ENCODE data around the gene STIM2. TPM values are rescaled to one million over a fixed set of nuclear protein-coding genes. Genes with fewer than 3 reads are reported as not detected.

The STIM2 gene
- total RNA-seq, 1 experiment from 2014 or later: 23.9 TPM

- H3K9me3 ChIP-seq (ENCODE audit: control insufficient read depth, insufficient read depth, low read depth, low read length): no peaks in the 10 kb centered on the region
- intact Hi-C loops (cut with micrococcal nuclease; ENCODE audit: unreplicated experiment): no loop called here
Measured at GRCh38 chr4:26991057-26991456, 130.4 kb downstream of the STIM2 start.

GRCh38 chr4:26992657-26993361, 132.2 kb downstream of the STIM2 start:
- CTCF ChIA-PET: no interaction called here
- in situ Hi-C loops (cut with HindIII; ENCODE audit: low pct_unique_long_range_greater_than_20kb, low sequenced_read_pairs): no loop called here

More at GRCh38 chr4:26991057-26991456, 130.4 kb downstream of the STIM2 start:
- Histone ChIP-seq H3K4me1 (ENCODE audit: control insufficient read depth, insufficient read depth, low read length) (no peaks in the 10 kb centered on the region; the same call in 1 of the 2 replicates), H3K27ac (ENCODE audit: low read length) (no peak overlapping the region), H3K27me3 (ENCODE audit: control insufficient read depth, insufficient read depth, low read length) (no peaks in the 10 kb centered on the region), H3K36me3 (ENCODE audit: control insufficient read depth, insufficient read depth, low read length) (no peaks in the 10 kb centered on the region), H3K4me3 (ENCODE audit: low read depth in 2 of 2, low read length in 2 of 2) (no peak overlapping the region)
- in situ Hi-C loops (cut with HindIII; ENCODE audit: low pct_unique_long_range_greater_than_20kb, low sequenced_read_pairs): no loop called here
- ChIA-PET CTCF (no interaction called here), POLR2A (no interaction called here)
- no TSS peak for BruUV-seq (replicated peaks)
- DNase-seq (ENCODE audit: low read depth, low spot score): no peak
- TF ChIP-seq POLR2AphosphoS5 (IDR thresholded peaks at IDR 0.05; ENCODE audit: low read depth, low read length): no peak
- TF ChIP-seq SIN3A (IDR thresholded peaks at IDR 0.05; ENCODE audit: borderline replicate concordance, insufficient read depth, low read depth, low read length): no peak
- no peak for TF ChIP-seq REST (IDR thresholded peaks at IDR 0.05; ENCODE audit: insufficient read depth in 1 of 2, low read depth in 2 of 2, low read length in 1 of 2)
- TF ChIP-seq TCF7L2 (IDR thresholded peaks at IDR 0.05; ENCODE audit: low read depth, low read length): no peak
- no peak for TF ChIP-seq CTCF (IDR thresholded peaks at IDR 0.05)
- ATAC-seq: no peak

More at GRCh38 chr4:26992657-26993361, 132.2 kb downstream of the STIM2 start:
- ATAC-seq: no peak
- Histone ChIP-seq H3K27me3 (ENCODE audit: control insufficient read depth, insufficient read depth, low read length) (no peaks in the 10 kb centered on the region), H3K9me3 (ENCODE audit: control insufficient read depth, insufficient read depth, low read depth, low read length) (no peaks in the 10 kb centered on the region), H3K4me3 (ENCODE audit: low read depth in 2 of 2, low read length in 2 of 2) (no peak overlapping the region), H3K27ac (ENCODE audit: low read length) (no peak overlapping the region), H3K4me1 (ENCODE audit: control insufficient read depth, insufficient read depth, low read length) (no peaks in the 10 kb centered on the region; the same call in 1 of the 2 replicates), H3K36me3 (ENCODE audit: control insufficient read depth, insufficient read depth, low read length) (no peaks in the 10 kb centered on the region; the same call in 1 of the 2 replicates)
- TF ChIP-seq POLR2AphosphoS5 (IDR thresholded peaks at IDR 0.05; ENCODE audit: low read depth, low read length) (no peak), SIN3A (IDR thresholded peaks at IDR 0.05; ENCODE audit: borderline replicate concordance, insufficient read depth, low read depth, low read length) (no peak), REST (IDR thresholded peaks at IDR 0.05; ENCODE audit: insufficient read depth in 1 of 2, low read depth in 2 of 2, low read length in 1 of 2) (no peak), TCF7L2 (IDR thresholded peaks at IDR 0.05; ENCODE audit: low read depth, low read length) (no peak; the same call in 1 of the 2 replicates), CTCF (IDR thresholded peaks at IDR 0.05) (no peak)
- POLR2A ChIA-PET: no interaction called here
- no peak for DNase-seq (ENCODE audit: low read depth, low spot score)
- BruUV-seq (replicated peaks): no TSS peak
- intact Hi-C loops (cut with micrococcal nuclease; ENCODE audit: unreplicated experiment): no loop called here

All from Panc1 (cell line).